Measurements from ENCODE around the gene RSPH9.
"Not testable (repeated sequence)": the region's sequence is repeated elsewhere in the genome, so short reads cannot be mapped to it uniquely, and the experiment has no call there.

RSPH9 gene

GRCh38 chr6:43629104-43629504, 15.7 kb upstream of the RSPH9 start, which contains the start of gene GTPBP2:
GTPBP2 (minus strand) TSS chr6:43629264; CDS start chr6:43629162, 102 bp downstream.
- peak; percentile 96 to 98 for DNase-seq

- DNase-seq, result peak; percentile 94
Observed at GRCh38 chr6:43629505-43630300, 15.1 kb upstream of the RSPH9 start.

GRCh38 chr6:43630980-43631619, 13.7 kb upstream of the RSPH9 start:
- DNase-seq, result no peak

GRCh38 chr6:43633002-43633401, 11.8 kb upstream of the RSPH9 start:
- not testable (repeated sequence) for DNase-seq

- no peak for DNase-seq
Observed at GRCh38 chr6:43634702-43635303, 10.0 kb upstream of the RSPH9 start.

GRCh38 chr6:43635387-43636307, 9.2 kb upstream of the RSPH9 start, which contains the start of gene MAD2L1BP:
MAD2L1BP (plus strand) TSS chr6:43635840; CDS start chr6:43635876, 36 bp downstream.
- peak; percentile 82 to 85 for DNase-seq

- no peak for DNase-seq
Observed at GRCh38 chr6:43636308-43636659, 8.6 kb upstream of the RSPH9 start.

- no peak for DNase-seq
Observed at GRCh38 chr6:43639984-43640800, 4.6 kb upstream of the RSPH9 start.

GRCh38 chr6:43645613-43645964, 753 bp downstream of the RSPH9 start:
- no peak for DNase-seq

GRCh38 chr6:43647613-43648012, 2.8 kb downstream of the RSPH9 start:
- no peak for DNase-seq

GRCh38 chr6:43648248-43648647, 3.4 kb downstream of the RSPH9 start:
- no peak for DNase-seq

GRCh38 chr6:43652822-43653221, 8.0 kb downstream of the RSPH9 start:
- not testable (repeated sequence) for DNase-seq

GRCh38 chr6:43657221-43657802, 12.5 kb downstream of the RSPH9 start:
- DNase-seq, result no peak

- DNase-seq, result no peak
Observed at GRCh38 chr6:43658161-43658560, 13.3 kb downstream of the RSPH9 start.

GRCh38 chr6:43662948-43663347, 18.1 kb downstream of the RSPH9 start:
- DNase-seq, result not testable (repeated sequence)

- DNase-seq, result no peak
Observed at GRCh38 chr6:43665376-43665775, 20.5 kb downstream of the RSPH9 start.

- DNase-seq, result no peak
Observed at GRCh38 chr6:43666196-43666920, 21.5 kb downstream of the RSPH9 start.

GRCh38 chr6:43667245-43668150, 22.7 kb downstream of the RSPH9 start:
- peak; percentile 62 to 65 for DNase-seq

GRCh38 chr6:43668151-43669028, 23.6 kb downstream of the RSPH9 start:
- DNase-seq, result peak; percentile 73 to 75

Measured in SHP77 (cell line).